Measurements from ENCODE around the gene CBX8.

CBX8 gene

DNA sequence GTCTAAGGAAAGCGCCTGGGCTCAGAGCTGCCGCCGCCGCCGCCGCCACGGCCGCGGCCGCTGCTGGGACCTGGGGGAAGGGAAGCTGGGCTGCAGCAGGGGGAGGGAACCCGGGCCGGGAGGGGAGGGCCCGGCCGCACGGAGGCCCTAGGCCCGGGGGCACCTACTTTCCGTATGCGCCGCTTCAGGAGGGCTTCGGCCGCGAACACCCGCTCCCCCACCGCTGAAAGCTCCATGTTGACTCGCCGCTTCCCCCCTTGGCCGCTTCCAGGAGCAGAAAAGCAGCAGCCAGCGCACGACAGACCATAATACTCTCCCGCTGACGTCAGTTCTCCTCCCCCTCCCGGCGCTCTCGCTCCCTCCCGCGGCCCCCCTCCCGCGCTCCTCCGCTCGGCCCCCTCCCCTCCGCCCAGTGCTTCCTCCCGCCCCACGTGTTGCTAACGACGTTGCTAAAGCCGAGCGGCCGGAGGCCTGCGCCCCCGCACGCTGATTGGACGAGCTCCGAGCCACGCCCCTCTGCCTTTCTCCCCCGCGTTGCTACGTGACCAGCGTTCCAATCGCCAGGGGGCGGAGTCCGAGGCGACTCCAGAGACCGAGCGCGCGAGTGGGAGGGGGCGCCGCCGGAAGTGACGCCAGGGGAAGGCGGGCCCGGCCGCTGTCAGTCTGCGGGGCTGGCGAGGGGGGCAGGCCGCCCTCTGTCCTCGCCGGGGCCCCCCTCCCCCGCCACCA, at the start of gene CBX8:
Gene CBX8 (minus strand): TSS at position 315 of the 729 bp plus-strand sequence. CDS start 79 bp downstream, at position 236.
- no peaks in the 10 kb centered on the region for H3K36me3 ChIP-seq (ENCODE audit: insufficient read depth, low read length)
- peak within 1 kb of the TSS; percentile 56 to 67 for H3K4me3 ChIP-seq (ENCODE audit: low read depth in 1 of 2, low read length in 2 of 2)
- H3K27ac ChIP-seq (ENCODE audit: low read depth, low read length): peak within 1 kb of the TSS; percentile 67
- H3K9ac ChIP-seq (ENCODE audit: low read length): no peak within 1 kb of the TSS
- peaks cover 6% of the 10 kb centered on the region for H3K9me3 ChIP-seq (ENCODE audit: low read length)
- peaks cover 43% of the 10 kb centered on the region for H3K4me1 ChIP-seq (ENCODE audit: insufficient read depth, low read length)
- H3K27me3 ChIP-seq (ENCODE audit: control insufficient read depth in 1 of 2, insufficient read depth in 2 of 2, low read length in 2 of 2): peaks cover 58 to 72% of the 10 kb centered on the region in 2 donors

DNA sequence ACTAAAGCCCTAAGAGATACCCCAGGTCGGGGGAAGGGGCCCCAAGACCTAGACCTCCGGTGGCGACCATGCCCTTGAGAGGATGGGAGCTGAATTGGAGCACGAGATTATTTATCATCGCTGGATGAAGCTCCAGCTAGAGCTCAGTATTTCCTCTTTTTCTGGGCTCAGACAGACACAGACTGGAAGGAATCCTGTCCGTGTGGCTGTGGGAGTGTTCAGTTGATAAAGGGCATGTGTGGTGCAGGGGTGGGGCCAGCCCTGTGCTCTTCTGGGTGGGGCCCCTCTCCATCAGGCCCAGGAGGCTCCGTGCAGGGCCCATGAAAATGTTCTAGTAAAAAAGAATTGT, 48.7 kb upstream of the CBX8 start:
- Histone ChIP-seq H3K27ac (ENCODE audit: low read depth, low read length) (no peak overlapping the region), H3K27me3 (ENCODE audit: control insufficient read depth in 1 of 2, insufficient read depth in 2 of 2, low read length in 2 of 2) (peaks cover 24 to 34% of the 10 kb centered on the region in 2 donors), H3K36me3 (ENCODE audit: insufficient read depth, low read length) (no peaks in the 10 kb centered on the region), H3K9me3 (ENCODE audit: low read length) (no peaks in the 10 kb centered on the region), H3K9ac (ENCODE audit: low read length) (no peak overlapping the region), H3K4me3 (ENCODE audit: low read depth in 1 of 2, low read length in 2 of 2) (no peak overlapping the region), H3K4me1 (ENCODE audit: insufficient read depth, low read length) (peaks cover 29% of the 10 kb centered on the region)

DNA sequence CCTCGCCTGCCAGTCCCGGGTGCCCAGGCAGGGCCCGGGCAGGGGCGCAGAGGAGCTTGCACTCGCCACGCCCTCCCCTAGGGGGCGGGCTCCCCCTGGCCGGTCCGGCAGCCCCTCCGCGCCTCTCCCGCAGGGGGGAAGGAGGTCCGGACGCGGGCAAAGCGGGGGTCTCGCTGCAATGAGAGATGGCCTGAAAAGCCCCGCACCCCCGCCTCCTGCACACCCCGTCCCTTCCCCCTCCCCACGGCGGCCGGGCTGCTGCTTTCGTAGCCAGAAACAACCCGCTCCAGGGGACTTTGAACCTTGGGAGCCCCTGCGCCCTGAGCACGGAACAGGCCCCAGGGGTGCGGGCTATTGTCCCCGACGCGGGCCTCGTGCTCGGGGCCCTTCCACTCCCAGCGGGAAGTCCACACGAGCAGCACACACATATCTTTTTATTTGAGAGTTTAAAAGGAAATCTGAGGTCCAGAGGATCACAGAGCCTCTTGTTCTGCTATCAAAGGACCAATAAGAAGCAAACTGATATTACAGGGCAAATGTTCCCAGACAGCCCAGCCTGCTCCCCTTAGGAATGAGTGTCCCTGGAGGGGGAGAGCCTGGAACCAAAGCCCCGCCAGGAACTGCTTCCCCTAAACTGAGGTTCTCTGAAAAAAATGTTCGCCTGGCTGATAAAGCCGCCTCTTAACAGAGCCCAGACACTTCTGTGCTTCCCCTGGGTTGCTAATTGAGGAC, 48.2 kb upstream of the CBX8 start:
- Histone ChIP-seq H3K9me3 (ENCODE audit: low read length) (no peaks in the 10 kb centered on the region), H3K4me1 (ENCODE audit: insufficient read depth, low read length) (peaks cover 33% of the 10 kb centered on the region), H3K27ac (ENCODE audit: low read depth, low read length) (no peak overlapping the region), H3K4me3 (ENCODE audit: low read depth in 1 of 2, low read length in 2 of 2) (peak overlapping the region in 1 of 2 donors; percentile 34), H3K36me3 (ENCODE audit: insufficient read depth, low read length) (no peaks in the 10 kb centered on the region), H3K27me3 (ENCODE audit: control insufficient read depth in 1 of 2, insufficient read depth in 2 of 2, low read length in 2 of 2) (peaks cover 30 to 40% of the 10 kb centered on the region in 2 donors), H3K9ac (ENCODE audit: low read length) (no peak overlapping the region)

DNA sequence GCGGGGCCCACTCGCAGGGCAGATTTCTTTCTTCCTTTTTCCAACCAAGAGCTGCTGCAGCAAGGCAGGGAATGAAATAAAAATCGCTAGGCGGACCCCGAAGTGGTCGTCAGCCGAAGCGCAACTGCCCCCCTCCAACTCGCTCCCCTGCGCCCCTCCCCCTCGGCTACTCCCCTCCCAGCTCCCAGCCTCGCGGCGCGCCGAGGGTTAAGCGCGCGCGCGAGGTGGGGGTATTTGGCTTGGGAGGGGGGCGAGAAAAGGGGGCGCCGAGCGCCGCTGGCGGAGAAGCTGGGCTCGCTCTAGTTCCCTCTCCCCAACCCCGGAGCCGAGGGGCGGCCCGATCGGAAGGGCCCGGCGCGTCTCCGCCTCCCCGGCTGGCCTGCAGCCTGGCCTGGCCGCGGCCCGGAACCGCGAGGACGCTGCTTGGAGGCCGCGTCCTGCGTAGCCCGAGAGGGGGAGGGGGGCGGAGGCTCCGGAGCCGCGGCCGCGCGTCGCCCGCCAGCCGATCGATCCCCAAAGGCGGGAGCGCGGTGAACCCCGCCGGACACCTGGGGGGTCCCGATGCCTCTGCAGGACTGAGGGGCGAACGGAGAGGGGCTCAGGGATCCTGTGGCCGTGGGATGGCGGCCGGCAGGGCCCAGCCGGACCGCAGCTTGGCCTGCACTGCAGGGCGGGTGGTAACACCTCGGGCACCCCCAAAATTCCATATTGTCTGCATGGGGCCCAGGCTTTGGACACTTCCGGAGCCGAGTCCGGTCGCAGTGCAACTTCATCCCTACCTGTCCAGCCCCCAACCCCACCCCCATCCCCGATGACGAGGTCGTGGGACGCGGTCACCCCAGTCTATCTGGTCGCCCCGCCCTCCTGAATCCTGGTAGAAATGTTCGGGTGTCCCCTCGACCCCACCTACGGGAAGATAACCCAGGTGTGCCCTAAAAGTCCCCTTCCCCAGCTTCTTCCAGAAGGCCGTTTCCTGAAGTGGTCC, 47.2 kb upstream of the CBX8 start:
- Histone ChIP-seq H3K4me1 (ENCODE audit: insufficient read depth, low read length) (peaks cover 35% of the 10 kb centered on the region), H3K9ac (ENCODE audit: low read length) (no peak overlapping the region), H3K9me3 (ENCODE audit: low read length) (no peaks in the 10 kb centered on the region), H3K27me3 (ENCODE audit: control insufficient read depth in 1 of 2, insufficient read depth in 2 of 2, low read length in 2 of 2) (peaks cover 32 to 45% of the 10 kb centered on the region in 2 donors), H3K27ac (ENCODE audit: low read depth, low read length) (no peak overlapping the region), H3K36me3 (ENCODE audit: insufficient read depth, low read length) (no peaks in the 10 kb centered on the region), H3K4me3 (ENCODE audit: low read depth in 1 of 2, low read length in 2 of 2) (peak overlapping the region; percentile 55 to 74)

DNA sequence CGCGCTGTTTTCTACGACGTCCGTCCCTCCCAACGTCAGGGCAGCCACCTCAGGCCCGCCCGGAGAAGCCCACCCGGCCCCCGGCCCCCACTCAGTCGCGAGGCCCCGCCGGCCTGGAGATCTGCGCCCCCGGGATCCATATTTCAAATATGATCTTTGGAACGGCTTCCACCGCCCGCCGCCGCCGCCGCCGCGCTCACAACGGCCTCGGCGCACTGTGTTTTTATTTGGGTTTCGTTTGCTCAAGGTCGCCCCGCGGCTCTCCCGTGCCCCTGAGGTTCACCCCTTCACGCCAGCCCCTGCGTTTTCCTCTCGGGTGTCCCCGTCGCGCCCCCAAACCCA, 46.6 kb upstream of the CBX8 start:
- H3K4me1 ChIP-seq (ENCODE audit: insufficient read depth, low read length): peaks cover 35% of the 10 kb centered on the region
- no peaks in the 10 kb centered on the region for H3K9me3 ChIP-seq (ENCODE audit: low read length)
- H3K27ac ChIP-seq (ENCODE audit: low read depth, low read length): no peak overlapping the region
- peak overlapping the region; percentile 55 to 74 for H3K4me3 ChIP-seq (ENCODE audit: low read depth in 1 of 2, low read length in 2 of 2)
- no peaks in the 10 kb centered on the region for H3K36me3 ChIP-seq (ENCODE audit: insufficient read depth, low read length)
- peaks cover 32 to 45% of the 10 kb centered on the region in 2 donors for H3K27me3 ChIP-seq (ENCODE audit: control insufficient read depth in 1 of 2, insufficient read depth in 2 of 2, low read length in 2 of 2)
- no peak overlapping the region for H3K9ac ChIP-seq (ENCODE audit: low read length)

DNA sequence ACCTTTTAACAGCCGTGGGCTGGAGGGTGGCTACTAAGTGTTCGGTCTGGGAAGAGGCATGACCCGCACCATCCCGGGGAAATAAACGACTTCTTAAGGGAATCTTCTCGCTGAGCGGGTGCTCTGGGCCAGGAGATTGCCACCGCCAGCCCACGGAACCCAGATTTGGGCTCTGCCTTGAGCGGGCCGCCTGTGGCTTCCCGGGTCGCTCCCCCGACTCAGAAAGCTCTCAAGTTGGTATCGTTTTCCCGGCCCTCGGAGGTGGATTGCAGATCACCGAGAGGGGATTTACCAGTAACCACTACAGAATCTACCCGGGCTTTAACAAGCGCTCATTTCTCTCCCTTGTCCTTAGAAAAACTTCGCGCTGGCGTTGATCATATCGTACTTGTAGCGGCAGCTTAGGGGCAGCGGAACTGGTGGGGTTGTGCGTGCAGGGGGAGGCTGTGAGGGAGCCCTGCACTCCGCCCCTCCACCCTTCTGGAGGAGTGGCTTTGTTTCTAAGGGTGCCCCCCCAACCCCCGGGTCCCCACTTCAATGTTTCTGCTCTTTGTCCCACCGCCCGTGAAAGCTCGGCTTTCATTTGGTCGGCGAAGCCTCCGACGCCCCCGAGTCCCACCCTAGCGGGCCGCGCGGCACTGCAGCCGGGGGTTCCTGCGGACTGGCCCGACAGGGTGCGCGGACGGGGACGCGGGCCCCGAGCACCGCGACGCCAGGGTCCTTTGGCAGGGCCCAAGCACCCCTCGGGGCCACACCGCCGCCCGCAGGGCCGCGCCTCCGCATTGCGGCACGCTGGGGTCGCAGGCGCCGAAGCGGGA, 46.0 kb upstream of the CBX8 start:
- Histone ChIP-seq H3K27me3 (ENCODE audit: control insufficient read depth in 1 of 2, insufficient read depth in 2 of 2, low read length in 2 of 2) (peaks cover 32 to 45% of the 10 kb centered on the region in 2 donors), H3K4me3 (ENCODE audit: low read depth in 1 of 2, low read length in 2 of 2) (peak overlapping the region; percentile 55 to 74), H3K9ac (ENCODE audit: low read length) (no peak overlapping the region), H3K27ac (ENCODE audit: low read depth, low read length) (no peak overlapping the region), H3K4me1 (ENCODE audit: insufficient read depth, low read length) (peaks cover 39% of the 10 kb centered on the region), H3K9me3 (ENCODE audit: low read length) (no peaks in the 10 kb centered on the region), H3K36me3 (ENCODE audit: insufficient read depth, low read length) (no peaks in the 10 kb centered on the region)

DNA sequence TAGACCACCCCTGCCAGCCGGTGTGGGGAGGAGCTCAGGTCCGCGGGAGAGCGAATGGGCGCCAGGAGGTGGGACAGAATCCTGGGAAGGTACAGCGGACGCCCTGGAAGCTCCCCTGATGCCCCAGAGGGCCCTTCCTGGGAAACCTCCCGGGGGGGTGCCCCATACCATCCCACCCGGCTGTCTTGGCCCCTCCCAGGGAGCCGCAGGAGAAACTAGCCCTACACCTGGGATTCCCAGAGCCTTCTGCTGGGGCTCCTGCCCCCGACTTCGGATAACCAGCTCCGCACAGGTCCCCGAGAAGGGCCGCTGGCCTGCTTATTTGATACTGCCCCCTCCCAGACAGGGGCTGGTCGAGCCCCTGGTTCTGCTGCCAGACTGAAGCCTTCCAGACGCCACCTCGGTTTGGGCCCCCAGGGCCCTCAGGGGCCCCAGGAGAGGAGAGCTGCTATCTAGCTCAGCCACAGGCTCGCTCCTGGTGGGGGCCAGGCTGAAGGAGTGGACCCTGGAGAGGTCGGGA, 45.3 kb upstream of the CBX8 start:
- Histone ChIP-seq H3K27me3 (ENCODE audit: control insufficient read depth in 1 of 2, insufficient read depth in 2 of 2, low read length in 2 of 2) (peaks cover 32 to 45% of the 10 kb centered on the region in 2 donors), H3K27ac (ENCODE audit: low read depth, low read length) (no peak overlapping the region), H3K9ac (ENCODE audit: low read length) (no peak overlapping the region), H3K9me3 (ENCODE audit: low read length) (no peaks in the 10 kb centered on the region), H3K4me1 (ENCODE audit: insufficient read depth, low read length) (peaks cover 46% of the 10 kb centered on the region), H3K4me3 (ENCODE audit: low read depth in 1 of 2, low read length in 2 of 2) (peak overlapping the region in 1 of 2 donors; percentile 27), H3K36me3 (ENCODE audit: insufficient read depth, low read length) (no peaks in the 10 kb centered on the region)

DNA sequence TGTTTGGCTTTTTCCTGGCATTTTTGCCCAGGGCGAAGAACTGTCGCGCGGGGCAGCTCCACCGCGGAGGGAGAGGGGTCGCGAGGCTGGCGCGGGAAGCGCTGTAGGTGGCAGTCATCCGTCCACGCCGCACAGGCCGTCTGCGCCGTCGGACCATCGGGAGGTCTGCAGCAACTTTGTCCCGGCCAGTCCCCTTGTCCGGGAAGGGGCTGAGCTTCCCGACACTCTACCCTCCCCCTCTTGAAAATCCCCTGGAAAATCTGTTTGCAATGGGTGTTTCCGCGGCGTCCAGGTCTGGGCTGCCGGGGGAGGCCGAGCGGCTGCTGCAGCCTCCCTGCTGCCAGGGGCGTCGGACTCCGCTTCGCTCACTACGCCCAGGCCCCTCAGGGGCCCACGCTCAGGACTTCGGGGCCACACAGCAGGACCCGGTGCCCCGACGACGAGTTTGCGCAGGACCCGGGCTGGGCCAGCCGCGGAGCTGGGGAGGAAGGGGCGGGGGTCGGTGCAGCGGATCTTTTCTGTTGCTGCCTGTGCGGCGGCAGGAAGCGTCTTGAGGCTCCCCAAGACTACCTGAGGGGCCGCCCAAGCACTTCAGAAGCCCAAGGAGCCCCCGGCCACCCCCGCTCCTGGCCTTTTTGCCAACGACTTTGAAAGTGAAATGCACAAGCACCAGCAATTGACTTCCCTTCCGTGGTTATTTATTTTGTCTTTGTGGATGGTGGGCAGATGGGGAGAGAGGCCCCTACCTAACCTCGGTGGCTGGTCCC, 44.7 kb upstream of the CBX8 start:
- no peak overlapping the region for H3K27ac ChIP-seq (ENCODE audit: low read depth, low read length)
- H3K36me3 ChIP-seq (ENCODE audit: insufficient read depth, low read length): no peaks in the 10 kb centered on the region
- H3K4me3 ChIP-seq (ENCODE audit: low read depth in 1 of 2, low read length in 2 of 2): no peak overlapping the region
- peaks cover 52% of the 10 kb centered on the region for H3K4me1 ChIP-seq (ENCODE audit: insufficient read depth, low read length)
- H3K9me3 ChIP-seq (ENCODE audit: low read length): no peaks in the 10 kb centered on the region
- peaks cover 32 to 45% of the 10 kb centered on the region in 2 donors for H3K27me3 ChIP-seq (ENCODE audit: control insufficient read depth in 1 of 2, insufficient read depth in 2 of 2, low read length in 2 of 2)
- H3K9ac ChIP-seq (ENCODE audit: low read length): no peak overlapping the region

DNA sequence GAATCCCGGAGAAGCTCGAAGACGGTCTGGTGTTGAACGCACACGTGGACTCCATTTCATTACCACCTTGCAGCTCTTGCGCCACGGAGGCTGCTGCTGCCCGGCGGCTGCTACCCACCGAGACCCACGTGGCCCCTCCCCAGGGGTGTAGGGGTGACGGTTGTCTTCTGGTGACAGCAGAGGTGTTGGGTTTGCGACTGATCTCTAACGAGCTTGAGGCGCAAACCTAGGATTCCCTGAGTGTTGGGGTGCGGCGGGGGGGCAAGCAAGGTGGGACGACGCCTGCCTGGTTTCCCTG, 44.1 kb upstream of the CBX8 start:
- Histone ChIP-seq H3K27ac (ENCODE audit: low read depth, low read length) (no peak overlapping the region), H3K9me3 (ENCODE audit: low read length) (no peaks in the 10 kb centered on the region), H3K36me3 (ENCODE audit: insufficient read depth, low read length) (no peaks in the 10 kb centered on the region), H3K4me3 (ENCODE audit: low read depth in 1 of 2, low read length in 2 of 2) (peak overlapping the region in 1 of 2 donors; percentile 6), H3K9ac (ENCODE audit: low read length) (no peak overlapping the region), H3K4me1 (ENCODE audit: insufficient read depth, low read length) (peaks cover 56% of the 10 kb centered on the region), H3K27me3 (ENCODE audit: control insufficient read depth in 1 of 2, insufficient read depth in 2 of 2, low read length in 2 of 2) (peaks cover 32 to 45% of the 10 kb centered on the region in 2 donors)

Measured in muscle layer of colon (tissue), 2 donors.